ENCODE data around the gene WNT2B.

WNT2B gene

GRCh38 chr1:112540226-112540794, 31.5 kb downstream of the WNT2B start:
- Histone ChIP-seq H2AFZ (ENCODE audit: low read depth, low read length) (no peak overlapping the region), H3K9me3 (ENCODE audit: low read length) (no peaks in the 10 kb centered on the region), H3K27me3 (ENCODE audit: insufficient read depth, low read length) (no peaks in the 10 kb centered on the region), H3K4me1 (ENCODE audit: insufficient read depth, low read length) (no peaks in the 10 kb centered on the region), H3K36me3 (ENCODE audit: insufficient read depth, low read length) (peaks cover 34% of the 10 kb centered on the region), H3K4me3 (ENCODE audit: low read length) (no peak overlapping the region)

- Histone ChIP-seq H3K4me1 (ENCODE audit: insufficient read depth, low read length) (no peaks in the 10 kb centered on the region), H2AFZ (ENCODE audit: low read depth, low read length) (no peak overlapping the region), H3K27me3 (ENCODE audit: insufficient read depth, low read length) (no peaks in the 10 kb centered on the region), H3K4me3 (ENCODE audit: low read length) (no peak overlapping the region), H3K9me3 (ENCODE audit: low read length) (no peaks in the 10 kb centered on the region), H3K36me3 (ENCODE audit: insufficient read depth, low read length) (peaks cover 35% of the 10 kb centered on the region)
These were observed 32.5 kb downstream of the WNT2B start for GRCh38 chr1:112541299-112541698.

- Histone ChIP-seq H3K27me3 (ENCODE audit: insufficient read depth, low read length) (no peaks in the 10 kb centered on the region), H3K4me1 (ENCODE audit: insufficient read depth, low read length) (no peaks in the 10 kb centered on the region), H3K9me3 (ENCODE audit: low read length) (no peaks in the 10 kb centered on the region), H3K36me3 (ENCODE audit: insufficient read depth, low read length) (peaks cover 37% of the 10 kb centered on the region), H3K4me3 (ENCODE audit: low read length) (no peak overlapping the region), H2AFZ (ENCODE audit: low read depth, low read length) (no peak overlapping the region)
These were observed 33.6 kb downstream of the WNT2B start for GRCh38 chr1:112542206-112542973.

- no peak overlapping the region for H2AFZ ChIP-seq (ENCODE audit: low read depth, low read length)
- peaks cover 38% of the 10 kb centered on the region for H3K36me3 ChIP-seq (ENCODE audit: insufficient read depth, low read length)
- no peak overlapping the region for H3K4me3 ChIP-seq (ENCODE audit: low read length)
- H3K4me1 ChIP-seq (ENCODE audit: insufficient read depth, low read length), result no peaks in the 10 kb centered on the region
- no peaks in the 10 kb centered on the region for H3K9me3 ChIP-seq (ENCODE audit: low read length)
- no peaks in the 10 kb centered on the region for H3K27me3 ChIP-seq (ENCODE audit: insufficient read depth, low read length)
These were observed 35.4 kb downstream of the WNT2B start for GRCh38 chr1:112544011-112544688.

GRCh38 chr1:112544751-112545150, 36.0 kb downstream of the WNT2B start:
- H3K4me1 ChIP-seq (ENCODE audit: insufficient read depth, low read length), result no peaks in the 10 kb centered on the region
- H3K4me3 ChIP-seq (ENCODE audit: low read length), result no peak overlapping the region
- no peak overlapping the region for H2AFZ ChIP-seq (ENCODE audit: low read depth, low read length)
- H3K36me3 ChIP-seq (ENCODE audit: insufficient read depth, low read length), result peaks cover 35% of the 10 kb centered on the region
- H3K27me3 ChIP-seq (ENCODE audit: insufficient read depth, low read length), result no peaks in the 10 kb centered on the region
- H3K9me3 ChIP-seq (ENCODE audit: low read length), result no peaks in the 10 kb centered on the region

GRCh38 chr1:112546076-112546475, 37.3 kb downstream of the WNT2B start:
- H3K27me3 ChIP-seq (ENCODE audit: insufficient read depth, low read length), result no peaks in the 10 kb centered on the region
- H3K4me1 ChIP-seq (ENCODE audit: insufficient read depth, low read length), result no peaks in the 10 kb centered on the region
- no peaks in the 10 kb centered on the region for H3K9me3 ChIP-seq (ENCODE audit: low read length)
- peaks cover 25% of the 10 kb centered on the region for H3K36me3 ChIP-seq (ENCODE audit: insufficient read depth, low read length)
- H3K4me3 ChIP-seq (ENCODE audit: low read length), result no peak overlapping the region
- H2AFZ ChIP-seq (ENCODE audit: low read depth, low read length), result no peak overlapping the region

- H3K36me3 ChIP-seq (ENCODE audit: insufficient read depth, low read length), result peaks cover 22% of the 10 kb centered on the region
- no peak overlapping the region for H2AFZ ChIP-seq (ENCODE audit: low read depth, low read length)
These were observed 39.8 kb downstream of the WNT2B start for GRCh38 chr1:112548547-112548946.

GRCh38 chr1:112549590-112549989, 40.8 kb downstream of the WNT2B start:
- H3K4me1 ChIP-seq (ENCODE audit: insufficient read depth, low read length), result no peaks in the 10 kb centered on the region
- H3K9me3 ChIP-seq (ENCODE audit: low read length), result no peaks in the 10 kb centered on the region
- H2AFZ ChIP-seq (ENCODE audit: low read depth, low read length), result no peak overlapping the region
- no peak overlapping the region for H3K4me3 ChIP-seq (ENCODE audit: low read length)
- no peaks in the 10 kb centered on the region for H3K27me3 ChIP-seq (ENCODE audit: insufficient read depth, low read length)
- H3K36me3 ChIP-seq (ENCODE audit: insufficient read depth, low read length), result peaks cover 25% of the 10 kb centered on the region

More at GRCh38 chr1:112548547-112548946, 39.8 kb downstream of the WNT2B start:
- Histone ChIP-seq H3K9me3 (ENCODE audit: low read length) (no peaks in the 10 kb centered on the region), H3K4me1 (ENCODE audit: insufficient read depth, low read length) (no peaks in the 10 kb centered on the region), H3K27me3 (ENCODE audit: insufficient read depth, low read length) (no peaks in the 10 kb centered on the region), H3K4me3 (ENCODE audit: low read length) (no peak overlapping the region)

- H3K9me3 ChIP-seq (ENCODE audit: low read length), result no peaks in the 10 kb centered on the region
- H2AFZ ChIP-seq (ENCODE audit: low read depth, low read length), result no peak overlapping the region
- H3K4me1 ChIP-seq (ENCODE audit: insufficient read depth, low read length), result peaks cover 4% of the 10 kb centered on the region
- H3K36me3 ChIP-seq (ENCODE audit: insufficient read depth, low read length), result peaks cover 17% of the 10 kb centered on the region
- H3K27me3 ChIP-seq (ENCODE audit: insufficient read depth, low read length), result no peaks in the 10 kb centered on the region
- H3K4me3 ChIP-seq (ENCODE audit: low read length), result no peak overlapping the region
These were observed 45.6 kb downstream of the WNT2B start for GRCh38 chr1:112554411-112554810.

GRCh38 chr1:112557385-112557784, 48.6 kb downstream of the WNT2B start:
- Histone ChIP-seq H3K4me1 (ENCODE audit: insufficient read depth, low read length) (peaks cover 4% of the 10 kb centered on the region), H3K4me3 (ENCODE audit: low read length) (no peak overlapping the region), H3K36me3 (ENCODE audit: insufficient read depth, low read length) (peaks cover 14% of the 10 kb centered on the region), H2AFZ (ENCODE audit: low read depth, low read length) (no peak overlapping the region), H3K9me3 (ENCODE audit: low read length) (no peaks in the 10 kb centered on the region), H3K27me3 (ENCODE audit: insufficient read depth, low read length) (no peaks in the 10 kb centered on the region)

- no peak overlapping the region for H3K4me3 ChIP-seq (ENCODE audit: low read length)
- no peaks in the 10 kb centered on the region for H3K27me3 ChIP-seq (ENCODE audit: insufficient read depth, low read length)
- H3K36me3 ChIP-seq (ENCODE audit: insufficient read depth, low read length), result peaks cover 13% of the 10 kb centered on the region
- no peaks in the 10 kb centered on the region for H3K9me3 ChIP-seq (ENCODE audit: low read length)
- no peak overlapping the region for H2AFZ ChIP-seq (ENCODE audit: low read depth, low read length)
- H3K4me1 ChIP-seq (ENCODE audit: insufficient read depth, low read length), result peaks cover 4% of the 10 kb centered on the region
These were observed 49.9 kb downstream of the WNT2B start for GRCh38 chr1:112558634-112559033.

- Histone ChIP-seq H3K4me1 (ENCODE audit: insufficient read depth, low read length) (peaks cover 4% of the 10 kb centered on the region), H3K9me3 (ENCODE audit: low read length) (peaks cover 2% of the 10 kb centered on the region), H2AFZ (ENCODE audit: low read depth, low read length) (no peak overlapping the region), H3K36me3 (ENCODE audit: insufficient read depth, low read length) (peaks cover 17% of the 10 kb centered on the region), H3K27me3 (ENCODE audit: insufficient read depth, low read length) (no peaks in the 10 kb centered on the region), H3K4me3 (ENCODE audit: low read length) (no peak overlapping the region)
These were observed 54.6 kb downstream of the WNT2B start for GRCh38 chr1:112563341-112563740.

GRCh38 chr1:112564081-112564480, 55.3 kb downstream of the WNT2B start:
- peaks cover 2% of the 10 kb centered on the region for H3K9me3 ChIP-seq (ENCODE audit: low read length)
- H3K4me1 ChIP-seq (ENCODE audit: insufficient read depth, low read length), result no peaks in the 10 kb centered on the region
- peaks cover 18% of the 10 kb centered on the region for H3K36me3 ChIP-seq (ENCODE audit: insufficient read depth, low read length)
- H3K4me3 ChIP-seq (ENCODE audit: low read length), result no peak overlapping the region
- no peak overlapping the region for H2AFZ ChIP-seq (ENCODE audit: low read depth, low read length)
- no peaks in the 10 kb centered on the region for H3K27me3 ChIP-seq (ENCODE audit: insufficient read depth, low read length)

Measured in neuron (in vitro differentiated cells).